ENCODE data around the gene HINT2.

Gene HINT2

GRCh38 chr9:35811381-35812024, 3.3 kb downstream of the HINT2 start:
- no peak for DNase-seq

DNA sequence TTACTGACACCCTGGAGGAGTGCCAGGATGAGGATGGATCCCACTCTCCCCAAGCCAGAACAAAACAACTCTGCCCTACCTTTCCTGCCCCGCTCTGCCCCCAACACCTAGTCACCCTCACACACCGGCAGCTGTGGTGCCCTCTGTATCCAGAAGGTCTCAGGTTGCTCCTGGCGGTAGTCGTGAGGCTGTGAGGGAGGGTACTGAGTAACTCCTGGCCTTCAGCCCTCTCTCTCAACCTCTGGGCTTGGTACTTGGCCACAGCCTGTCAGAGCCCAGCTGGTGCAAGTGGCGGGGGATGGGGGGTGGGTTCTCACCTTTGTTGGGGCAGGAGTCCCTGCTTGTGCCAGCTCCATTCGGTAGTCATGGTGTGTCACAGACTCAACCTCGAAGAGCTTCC, 4.7 kb downstream of the HINT2 start:
- DNase-seq, result no peak

DNA sequence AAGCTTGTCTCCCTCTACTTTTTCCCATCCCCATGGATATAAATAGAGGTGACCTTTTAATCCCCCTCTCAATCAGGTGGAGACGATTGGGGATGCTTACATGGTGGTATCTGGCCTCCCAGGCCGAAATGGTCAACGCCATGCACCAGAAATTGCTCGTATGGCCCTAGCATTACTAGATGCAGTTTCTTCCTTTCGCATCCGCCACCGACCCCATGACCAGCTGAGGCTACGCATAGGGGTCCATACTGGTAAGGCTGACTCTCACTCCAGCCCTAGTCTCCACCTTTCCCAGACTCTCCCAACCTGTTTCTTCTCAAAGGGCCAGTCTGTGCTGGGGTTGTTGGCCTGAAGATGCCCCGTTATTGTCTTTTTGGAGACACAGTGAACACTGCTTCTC, 6.4 kb downstream of the HINT2 start:
- no peak for DNase-seq

DNA sequence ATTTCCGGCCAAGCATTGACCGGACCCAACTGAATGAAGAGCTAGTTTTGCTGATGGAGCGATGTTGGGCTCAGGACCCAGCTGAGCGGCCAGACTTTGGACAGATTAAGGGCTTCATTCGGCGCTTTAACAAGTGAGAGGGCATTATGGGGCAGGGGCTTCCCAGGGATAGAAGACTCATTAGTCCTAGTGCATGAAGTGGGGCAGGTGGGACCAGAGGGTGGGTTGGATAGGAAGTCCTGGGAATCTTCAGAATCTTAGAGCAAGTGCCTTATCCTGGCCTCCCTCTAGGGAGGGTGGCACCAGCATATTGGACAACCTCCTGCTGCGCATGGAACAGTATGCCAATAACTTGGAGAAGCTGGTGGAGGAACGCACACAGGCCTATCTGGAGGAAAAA, 8.7 kb downstream of the HINT2 start:
- DNase-seq, result no peak

DNA sequence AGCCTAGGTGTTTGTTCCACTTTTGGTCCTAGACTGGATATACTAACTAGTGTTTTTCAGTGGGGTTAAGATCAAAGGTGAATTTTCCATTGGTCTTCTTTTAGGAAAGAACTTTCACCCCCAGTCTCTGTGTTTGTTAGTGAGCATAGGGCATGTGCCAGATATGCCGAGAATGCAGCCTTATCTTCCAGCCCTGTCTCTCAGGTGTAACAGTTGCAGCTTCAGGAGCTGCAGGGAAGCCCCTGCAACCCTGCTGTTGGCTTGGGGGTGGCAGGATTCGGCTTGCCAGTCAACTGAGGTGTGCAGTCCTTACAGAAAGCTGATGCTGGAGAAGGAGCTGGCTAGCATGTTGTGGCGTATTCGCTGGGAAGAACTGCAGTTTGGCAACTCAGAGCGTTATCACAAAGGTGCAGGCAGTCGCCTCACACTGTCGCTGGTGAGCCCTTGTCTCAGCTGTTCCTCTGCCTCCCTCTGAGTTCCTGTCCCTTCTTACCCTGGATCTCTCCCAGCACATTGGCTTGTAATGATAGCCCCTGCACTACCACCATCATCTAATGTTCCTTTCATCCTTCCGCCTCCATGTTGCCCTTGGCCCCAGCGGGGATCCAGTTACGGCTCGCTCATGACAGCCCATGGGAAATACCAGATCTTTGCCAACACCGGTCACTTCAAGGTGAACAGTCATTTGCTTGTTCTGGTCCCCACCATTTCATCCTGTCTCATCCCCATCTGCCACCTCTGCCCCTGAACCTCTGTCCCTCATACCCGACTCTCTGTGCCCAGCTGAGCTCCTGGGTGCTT, 13.3 kb downstream of the HINT2 start:
- no peak for DNase-seq

DNA sequence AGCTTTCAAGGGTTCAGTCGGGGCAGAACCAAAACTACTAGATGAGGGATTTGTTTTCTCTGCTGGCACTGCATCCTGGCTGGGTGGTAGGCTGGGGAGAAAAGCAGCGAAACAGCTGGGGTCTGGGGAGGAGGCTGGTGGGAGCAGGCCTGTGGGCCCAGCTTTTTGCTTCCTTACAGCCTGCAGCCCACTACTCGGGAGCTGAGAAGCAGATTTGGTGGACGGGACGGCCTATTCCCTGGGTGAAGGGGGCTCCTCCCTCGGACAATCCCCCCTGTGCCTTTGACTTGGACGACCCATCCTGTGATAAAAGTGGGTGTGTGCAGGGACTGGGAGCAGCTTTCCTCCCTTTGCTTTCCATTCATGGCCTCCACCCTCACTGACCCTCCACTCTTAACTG, 14.3 kb downstream of the HINT2 start:
- DNase-seq, result no peak

DNA sequence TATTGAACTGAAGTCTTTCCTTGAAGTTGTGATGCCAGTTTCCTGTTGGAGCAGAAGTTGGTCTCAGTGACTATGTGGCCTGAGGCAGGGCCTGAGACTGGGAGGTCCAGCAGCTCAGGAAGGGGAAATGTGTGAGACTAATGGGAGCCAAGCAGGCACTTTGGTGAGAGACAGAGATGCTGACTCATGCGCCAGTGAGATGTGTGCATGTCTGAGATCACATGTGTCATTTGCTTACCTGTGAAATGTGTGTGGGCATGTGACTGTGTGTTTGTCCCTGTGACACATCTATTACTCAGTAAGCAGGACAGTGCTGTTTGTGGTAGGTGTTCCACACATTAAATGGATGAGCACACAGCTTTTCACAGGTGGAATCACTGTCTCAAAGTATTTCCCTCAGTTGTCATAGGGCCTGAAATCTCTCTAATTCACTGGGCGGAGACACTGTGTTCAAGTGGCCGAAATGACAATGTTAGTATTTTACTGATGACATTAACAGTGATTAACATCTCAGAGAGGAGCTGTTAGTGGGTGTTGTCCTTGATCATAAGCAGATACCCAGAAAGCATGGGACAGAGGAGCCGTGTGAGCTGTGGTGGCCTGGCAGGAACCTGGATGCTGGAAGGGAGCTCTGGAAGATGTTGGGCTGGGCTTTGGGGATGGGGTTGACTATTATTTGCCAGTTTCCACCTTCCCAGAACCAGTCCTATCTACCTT, 16.0 kb downstream of the HINT2 start:
- DNase-seq, result no peak

DNA sequence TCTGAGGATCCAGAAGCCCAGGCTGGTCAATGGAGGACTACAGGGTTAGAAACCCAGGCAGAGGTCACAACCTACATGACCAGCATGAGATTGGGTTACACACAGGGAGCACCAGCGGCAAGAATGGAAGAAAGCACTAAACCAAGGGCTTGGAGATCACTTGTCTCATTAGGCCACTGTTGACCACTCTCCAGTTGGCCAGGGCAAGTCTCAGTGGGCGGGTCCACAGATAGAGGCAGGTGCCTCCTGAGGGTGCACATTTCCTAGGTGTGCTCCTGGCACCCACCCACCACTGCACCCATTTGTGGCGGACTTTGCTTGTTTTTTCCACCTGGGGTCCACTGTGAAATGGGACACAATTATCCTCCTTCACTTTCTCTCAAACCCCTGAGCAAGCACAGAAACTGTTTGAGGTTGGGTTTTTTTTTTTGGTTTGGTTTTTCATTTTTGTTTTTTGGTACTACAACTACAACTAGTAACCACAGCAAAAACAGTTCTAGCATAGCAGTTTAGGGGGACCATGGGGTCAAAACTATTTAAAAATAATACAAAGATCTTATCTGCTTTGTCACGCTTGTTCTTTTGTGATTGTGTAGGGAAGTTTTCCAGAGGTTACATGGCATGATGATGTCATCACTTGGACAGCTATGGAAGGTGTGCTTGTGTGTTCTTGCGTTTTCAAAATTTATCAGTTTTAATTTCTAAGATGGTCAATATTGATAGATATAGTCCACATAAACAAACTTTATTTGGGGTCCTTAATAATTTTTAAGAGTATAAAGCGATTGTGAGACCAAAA, 17.3 kb downstream of the HINT2 start:
- no peak for DNase-seq

GRCh38 chr9:35795695-35796094, 19.1 kb downstream of the HINT2 start:
- DNase-seq, result no peak

DNA sequence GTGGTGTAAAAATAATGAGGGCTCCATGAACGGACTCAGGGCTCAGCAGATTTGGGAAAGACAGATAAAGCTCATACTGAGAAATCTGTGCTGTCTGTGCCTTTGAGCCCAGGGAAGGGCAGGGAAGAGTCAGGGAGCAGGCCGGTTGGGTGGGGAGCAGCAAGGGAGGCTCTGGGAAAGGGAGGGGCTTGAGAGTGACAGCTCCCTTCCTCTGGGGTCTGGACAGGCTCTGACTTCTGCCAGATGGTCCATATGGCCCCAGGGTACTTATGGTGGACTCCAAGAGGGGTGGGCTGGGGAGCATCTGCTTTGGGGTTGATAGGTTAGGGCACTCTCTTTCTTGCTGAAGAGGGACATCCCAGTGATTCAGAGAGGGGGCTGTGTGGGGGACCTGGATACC, 21.4 kb downstream of the HINT2 start:
- DNase-seq, result no peak

- no peak for DNase-seq
Observed at GRCh38 chr9:35792826-35793225, 22.0 kb downstream of the HINT2 start.

DNA sequence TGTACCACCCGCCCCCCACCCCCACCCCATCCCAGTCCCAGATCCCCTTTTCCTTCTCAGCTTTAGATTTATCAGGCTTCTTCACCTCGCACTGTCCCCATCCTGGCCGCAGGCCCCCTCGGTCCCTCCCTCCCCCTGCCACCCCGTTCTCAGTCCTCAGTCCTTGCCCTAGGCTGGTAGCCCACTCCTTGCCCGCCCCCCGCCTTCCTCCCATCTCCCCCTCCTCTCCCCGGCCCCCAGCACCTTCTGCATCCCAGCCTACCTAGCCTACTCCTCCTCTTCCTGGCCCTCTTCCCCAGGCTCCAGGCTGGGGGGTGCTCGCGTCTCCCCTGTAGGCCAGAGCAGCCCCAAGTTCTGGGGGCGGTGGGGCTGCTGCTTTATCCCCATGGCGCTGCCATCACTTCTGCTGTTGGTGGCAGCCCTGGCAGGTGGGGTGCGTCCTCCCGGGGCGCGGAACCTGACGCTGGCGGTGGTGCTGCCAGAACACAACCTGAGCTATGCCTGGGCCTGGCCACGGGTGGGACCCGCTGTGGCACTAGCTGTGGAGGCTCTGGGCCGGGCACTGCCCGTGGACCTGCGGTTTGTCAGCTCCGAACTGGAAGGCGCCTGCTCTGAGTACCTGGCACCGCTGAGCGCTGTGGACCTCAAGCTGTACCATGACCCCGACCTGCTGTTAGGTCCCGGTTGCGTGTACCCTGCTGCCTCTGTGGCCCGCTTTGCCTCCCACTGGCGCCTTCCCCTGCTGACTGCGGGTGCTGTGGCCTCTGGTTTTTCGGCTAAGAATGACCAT, 22.6 kb downstream of the HINT2 start:
- no peak for DNase-seq

DNA sequence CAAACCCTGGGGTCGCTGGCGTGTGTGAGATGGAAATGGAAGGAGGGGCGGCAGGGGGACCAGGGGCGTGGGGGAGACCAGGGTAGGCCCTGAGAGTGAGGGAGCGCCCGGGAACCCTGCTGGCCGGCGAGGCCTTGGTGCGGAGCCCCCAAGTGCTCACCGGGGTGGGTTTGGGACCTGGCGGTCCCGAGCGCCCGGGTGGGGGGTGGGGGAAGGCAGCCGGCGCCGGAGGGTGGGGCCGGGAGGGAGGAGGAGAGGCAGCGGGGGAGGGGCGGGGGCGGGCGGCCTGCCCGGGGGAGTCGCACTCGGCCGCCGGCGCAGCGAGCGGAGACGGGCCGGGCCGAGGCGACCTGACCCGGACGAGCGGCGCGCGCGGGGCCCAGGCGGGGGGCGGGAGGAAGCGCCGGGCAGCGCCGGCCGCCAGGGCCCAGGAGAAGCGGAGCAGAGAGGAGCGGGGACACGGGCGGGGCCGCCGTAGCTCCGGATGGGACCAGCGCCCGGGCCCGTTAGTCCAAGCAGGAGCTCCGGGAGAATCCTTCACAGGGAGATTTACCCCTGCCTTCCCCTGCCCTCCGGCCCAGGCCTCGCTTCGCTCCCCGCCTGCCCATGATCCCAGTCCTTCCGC, 23.4 kb downstream of the HINT2 start, which contains the start of gene NPR2:
TSS of gene NPR2 (plus strand) at position 295 of the 625 bp plus-strand sequence. CDS start 818 bp downstream, outside the sequence.
- DNase-seq, result no peak

GRCh38 chr9:35790385-35791296, 24.2 kb downstream of the HINT2 start:
- peak; percentile 25 for DNase-seq

- DNase-seq, result no peak
Observed at GRCh38 chr9:35790025-35790384, 24.8 kb downstream of the HINT2 start.

GRCh38 chr9:35789541-35789940, 25.3 kb downstream of the HINT2 start:
- no peak for DNase-seq

GRCh38 chr9:35783418-35783817, 31.4 kb downstream of the HINT2 start:
- no peak for DNase-seq

- no peak for DNase-seq
Observed at GRCh38 chr9:35781066-35781465, 33.8 kb downstream of the HINT2 start.

DNA sequence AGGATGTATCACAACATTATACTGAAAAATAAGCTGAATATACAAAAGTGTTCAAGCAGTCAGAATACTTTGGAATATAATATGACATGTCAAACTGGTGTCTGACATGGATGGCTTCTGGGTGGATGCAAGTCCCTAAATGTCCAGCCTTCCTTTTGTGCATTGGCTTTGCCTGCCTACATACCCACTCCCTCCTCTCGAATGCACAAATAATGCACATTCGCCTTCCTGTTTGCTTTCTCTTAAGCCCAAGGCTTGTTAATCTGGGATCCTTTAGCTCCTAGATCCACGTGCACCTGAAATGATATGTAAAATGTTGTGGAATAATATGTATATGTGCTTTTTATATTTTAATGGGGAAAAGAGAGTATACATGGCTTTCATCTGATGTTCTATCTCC, 36.3 kb downstream of the HINT2 start:
- no peak for DNase-seq

DNA sequence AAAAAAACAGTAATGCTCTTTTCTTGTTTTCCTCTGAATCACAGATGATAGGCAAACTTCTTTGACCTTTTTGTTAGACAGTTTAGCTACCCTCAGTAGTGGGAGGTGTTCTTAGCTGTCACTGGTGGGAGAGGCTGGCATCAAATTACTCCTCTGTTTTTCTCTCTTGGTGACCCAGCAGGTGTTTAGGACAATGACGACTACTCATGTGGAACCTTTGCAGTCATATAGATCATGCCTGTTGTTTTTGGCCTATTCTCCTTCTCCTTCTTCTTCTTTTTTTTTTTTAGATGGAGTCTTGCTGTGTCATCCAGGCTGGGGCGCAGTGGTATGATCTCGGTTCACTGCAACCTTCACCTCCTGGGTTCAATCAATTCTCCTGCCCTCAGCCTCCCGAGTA, 38.8 kb downstream of the HINT2 start:
- peak; percentile 53 for DNase-seq

Data from NCI-H2081 treated with DMSO at 0.1 percent for 48 hours (cell line).